B cell (primary cell): ENCODE results near the gene PSME2.

ENCODE experiments used
- CTCF ChIP-seq: fragments of 200-600 bp; IDR thresholded peaks from one replicate; pipeline ENCODE4 v1.8.0; 2022; ENCODE audit warnings: antibody characterized with exemption, mild to moderate bottlenecking
- EZH2 ChIP-seq: IDR thresholded peaks from 2 replicates; pipeline ENCODE4 v1.6.1; 2012; ENCODE audit warnings: borderline replicate concordance, low read depth, mild to moderate bottlenecking, moderate library complexity, low read length; ENCODE audit not compliant: insufficient read depth, poor library complexity, severe bottlenecking

DNA sequence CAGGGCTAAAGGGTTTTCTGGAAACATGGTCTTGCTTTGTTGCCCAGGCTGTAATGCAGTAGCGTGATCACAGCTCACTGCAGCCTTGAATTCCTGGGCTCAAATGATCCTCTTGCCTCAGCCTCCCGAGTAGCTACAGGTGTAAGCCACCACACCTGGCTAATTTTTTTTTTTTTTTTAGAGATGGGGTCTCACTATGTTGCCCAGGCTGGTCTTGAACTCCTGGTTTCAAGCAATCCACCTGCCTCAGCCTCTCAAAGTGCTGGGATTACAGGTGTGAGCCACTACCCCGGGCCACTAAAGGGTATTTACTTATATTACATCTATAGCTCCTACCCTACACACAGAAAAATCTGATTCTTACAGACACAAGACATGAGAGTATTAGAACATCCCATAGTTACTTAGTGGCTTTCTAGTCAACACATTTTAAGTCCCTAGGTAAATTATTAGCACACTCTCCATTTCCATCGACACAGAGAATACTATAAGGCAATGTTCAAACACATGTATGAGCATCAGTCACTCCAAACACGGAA is 38.0 kb downstream of the PSME2 start:
- TF ChIP-seq EZH2 (no peak), CTCF (no peak)
